SKM-1 treated with dmso at 0.1 percent for 144 hours (cell line): ENCODE data around the gene PRR36.

ENCODE experiments used
- DNase-seq: peaks from one replicate; lab custom pipeline; 2025; ENCODE audit not compliant: unreplicated experiment; lab: John Stamatoyannopoulos, UW

PRR36 gene

DNA sequence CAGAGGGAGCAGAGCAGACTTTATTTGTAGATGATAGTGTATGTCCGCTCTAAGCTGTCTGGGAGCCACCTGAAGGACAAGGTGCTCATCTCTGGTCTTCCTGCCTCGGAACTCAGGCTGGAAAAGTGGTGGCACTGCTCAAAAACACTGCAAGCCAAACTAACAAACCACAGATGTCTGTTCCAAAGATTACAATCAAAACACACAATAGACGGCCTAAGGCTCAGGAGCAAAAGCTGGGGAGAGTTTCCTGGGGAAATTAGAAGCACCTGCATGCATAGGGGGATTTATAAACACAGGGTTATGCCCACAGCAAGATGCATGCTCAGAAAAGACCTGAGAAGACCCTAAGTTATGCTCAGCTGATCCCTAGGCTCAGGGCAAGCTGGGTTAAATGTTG is 53.6 kb downstream of the PRR36 start:
- no peak for DNase-seq

DNA sequence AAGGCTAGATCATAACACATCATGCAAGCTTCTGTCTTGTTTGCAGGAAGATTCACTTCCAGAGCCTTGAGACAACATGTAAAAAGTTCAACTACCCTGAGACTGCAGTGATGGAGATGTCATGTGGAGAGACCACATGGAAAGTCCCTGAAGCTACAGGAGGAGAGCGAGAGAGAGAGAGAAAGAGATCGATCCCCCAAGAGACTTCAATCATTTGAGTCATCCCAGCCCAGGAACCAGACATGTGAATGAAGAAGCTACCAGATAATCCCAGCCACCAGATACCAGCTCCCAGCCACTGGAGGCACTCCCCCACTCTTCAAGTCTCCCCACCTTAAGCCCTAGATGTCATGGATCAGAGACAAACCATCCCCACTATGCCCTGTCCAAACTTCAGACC is 54.9 kb downstream of the PRR36 start:
- DNase-seq: no peak

DNA sequence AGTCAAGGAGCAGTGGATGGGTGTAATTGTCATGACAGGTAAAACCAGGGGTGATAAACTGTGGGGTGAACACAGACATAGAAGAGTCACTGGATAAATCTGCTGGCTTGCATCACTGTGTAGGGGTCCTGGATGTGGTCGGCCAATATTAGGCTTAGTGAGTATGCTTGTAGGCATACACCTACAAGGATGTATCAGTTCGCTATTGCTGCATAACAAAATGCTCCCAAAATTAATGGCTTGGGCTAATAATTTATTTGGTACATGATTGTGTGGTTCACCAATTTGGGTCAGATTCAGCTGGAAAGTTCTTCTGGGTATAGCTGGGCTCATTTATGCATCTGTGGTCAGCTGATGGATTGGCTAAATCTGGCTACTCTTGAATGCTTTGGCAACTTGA is 55.4 kb downstream of the PRR36 start:
- no peak for DNase-seq
